Hepatic stellate cell (primary cell): ENCODE data around the gene SLC25A43.
A peak's percentile ranks its signal among the peaks of the same experiment; 100 is the strongest.
"Not testable (repeated sequence)": the region's sequence is repeated elsewhere in the genome, so short reads cannot be mapped to it uniquely, and the experiment has no call there.

Experiments
- DNase-seq: peaks from one replicate; pipeline ENCODE4 v3.0.0; 2011; ENCODE audit warnings: low spot score

Gene SLC25A43

GRCh38 chrX:119468551-119469312, 69.6 kb downstream of the SLC25A43 start:
- peak; percentile 57 for DNase-seq

GRCh38 chrX:119469313-119469635, 70.1 kb downstream of the SLC25A43 start:
- no peak for DNase-seq

GRCh38 chrX:119474615-119475388, 75.7 kb downstream of the SLC25A43 start:
- no peak for DNase-seq

- DNase-seq: no peak
Observed at GRCh38 chrX:119475389-119476101, 76.4 kb downstream of the SLC25A43 start.

GRCh38 chrX:119477812-119478232, 78.7 kb downstream of the SLC25A43 start:
- DNase-seq: peak; percentile 89

- no peak for DNase-seq
Observed at GRCh38 chrX:119478504-119478903, 79.4 kb downstream of the SLC25A43 start.

- no peak for DNase-seq
Observed at GRCh38 chrX:119479845-119480244, 80.7 kb downstream of the SLC25A43 start.

GRCh38 chrX:119481323-119481801, 82.2 kb downstream of the SLC25A43 start:
- DNase-seq: no peak

GRCh38 chrX:119482041-119482440, 82.9 kb downstream of the SLC25A43 start:
- DNase-seq: no peak

- peak; percentile 33 for DNase-seq
Observed at GRCh38 chrX:119482481-119483480, 83.6 kb downstream of the SLC25A43 start.

- no peak for DNase-seq
Observed at GRCh38 chrX:119486745-119487144, 87.6 kb downstream of the SLC25A43 start.

GRCh38 chrX:119487766-119488165, 88.6 kb downstream of the SLC25A43 start:
- DNase-seq: not testable (repeated sequence)

- peak; percentile 40 for DNase-seq
Observed at GRCh38 chrX:119488749-119489148, 89.6 kb downstream of the SLC25A43 start.

- DNase-seq: no peak
Observed at GRCh38 chrX:119489212-119490074, 90.3 kb downstream of the SLC25A43 start.

GRCh38 chrX:119492463-119492862, 93.3 kb downstream of the SLC25A43 start:
- DNase-seq: no peak

- DNase-seq: not testable (repeated sequence)
Observed at GRCh38 chrX:119493851-119494495, 94.8 kb downstream of the SLC25A43 start.

- no peak for DNase-seq
Observed at GRCh38 chrX:119495734-119496726, 96.9 kb downstream of the SLC25A43 start.

- DNase-seq: no peak
Observed at GRCh38 chrX:119497185-119497584, 98.0 kb downstream of the SLC25A43 start.
